Fibroblast of skin of abdomen (primary cell): Measurements from ENCODE around the gene FAM120B.

ENCODE experiments used
- DNase-seq: peaks from one replicate; pipeline ENCODE4 v3.0.0-alpha.2; 2013

The FAM120B gene

GRCh38 chr6:170286246-170286933 lies 20.2 kb upstream of the FAM120B start:
- DNase-seq: no peak

GRCh38 chr6:170286934-170287265 lies 19.7 kb upstream of the FAM120B start:
- DNase-seq: no peak

- no peak for DNase-seq
Measured at GRCh38 chr6:170287371-170287876, 19.1 kb upstream of the FAM120B start.

- DNase-seq: no peak
Measured at GRCh38 chr6:170288091-170288631, 18.4 kb upstream of the FAM120B start.

- no peak for DNase-seq
Measured at GRCh38 chr6:170288852-170289179, 17.7 kb upstream of the FAM120B start.

- DNase-seq: no peak
Measured at GRCh38 chr6:170289180-170289931, 17.2 kb upstream of the FAM120B start.

GRCh38 chr6:170289951-170290295 lies 16.6 kb upstream of the FAM120B start:
- no peak for DNase-seq

GRCh38 chr6:170290296-170291128 lies 16.0 kb upstream of the FAM120B start, which contains the start of gene DLL1:
TSS of gene DLL1 (minus strand) at chr6:170291078. CDS start at chr6:170290139, 939 bp downstream.
- DNase-seq: peak; percentile 27

GRCh38 chr6:170291271-170292110 lies 15.1 kb upstream of the FAM120B start:
- no peak for DNase-seq

- DNase-seq: no peak
Measured at GRCh38 chr6:170292111-170292406, 14.5 kb upstream of the FAM120B start.

- DNase-seq: no peak
Measured at GRCh38 chr6:170292407-170293158, 14.0 kb upstream of the FAM120B start.

GRCh38 chr6:170293341-170294231 lies 13.0 kb upstream of the FAM120B start:
- DNase-seq: no peak

GRCh38 chr6:170294298-170294730 lies 12.2 kb upstream of the FAM120B start:
- no peak for DNase-seq

- DNase-seq: no peak
Measured at GRCh38 chr6:170294813-170295509, 11.6 kb upstream of the FAM120B start.

- no peak for DNase-seq
Measured at GRCh38 chr6:170295510-170296422, 10.8 kb upstream of the FAM120B start.

- DNase-seq: no peak
Measured at GRCh38 chr6:170296423-170296745, 10.2 kb upstream of the FAM120B start.

GRCh38 chr6:170296746-170297575 lies 9.6 kb upstream of the FAM120B start:
- DNase-seq: no peak
